GM18520 (cell line): Measurements from ENCODE around the gene CDKN3.
A peak's percentile ranks its signal among the peaks of the same experiment; 100 is the strongest.
"Not testable (repeated sequence)": the region's sequence is repeated elsewhere in the genome, so short reads cannot be mapped to it uniquely, and the experiment has no call there.

Experiments
- ATAC-seq: cut with Tn5 transposase; IDR thresholded peaks from one replicate; pipeline ENCODE4 v1.9.1; 2021; ENCODE audit not compliant: unreplicated experiment

The CDKN3 gene

DNA sequence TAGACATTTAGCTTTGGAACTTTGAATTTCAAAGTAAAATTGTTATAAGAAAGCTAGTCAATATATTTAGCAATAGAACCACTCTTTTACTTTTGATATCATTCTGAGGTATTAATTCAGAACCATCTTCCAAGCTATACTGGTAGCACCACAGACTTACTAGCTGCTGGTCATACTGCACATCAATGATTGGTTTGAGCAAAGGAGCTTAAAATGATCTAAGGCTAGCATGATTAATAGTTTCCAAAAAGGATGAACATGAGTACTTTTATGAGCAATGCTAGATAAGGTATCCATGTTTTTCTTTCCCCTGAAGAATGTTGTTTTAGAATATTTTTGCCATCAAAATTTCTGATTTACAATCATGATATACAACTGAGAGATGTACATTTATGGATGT is 27.2 kb downstream of the CDKN3 start:
- ATAC-seq: no peak

DNA sequence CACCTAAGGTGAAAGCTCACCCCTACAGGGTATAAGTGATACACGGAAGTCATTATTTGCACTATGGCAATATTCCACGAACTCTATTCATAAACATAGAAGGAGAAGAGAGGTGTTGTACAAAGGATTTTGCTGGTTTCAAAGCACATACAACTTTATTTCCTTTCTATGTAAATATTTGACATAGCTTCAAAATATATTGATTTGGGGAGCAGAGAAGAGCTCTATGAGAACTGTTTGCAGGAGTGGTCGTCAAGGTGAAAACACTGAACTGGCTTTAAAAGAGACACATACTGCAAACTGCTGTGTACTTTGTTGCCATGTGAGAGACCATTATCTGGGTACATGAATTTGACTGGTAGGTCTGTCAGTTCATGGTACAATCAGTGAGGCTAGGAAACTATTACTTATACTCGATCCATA is 27.7 kb downstream of the CDKN3 start:
- no peak for ATAC-seq

DNA sequence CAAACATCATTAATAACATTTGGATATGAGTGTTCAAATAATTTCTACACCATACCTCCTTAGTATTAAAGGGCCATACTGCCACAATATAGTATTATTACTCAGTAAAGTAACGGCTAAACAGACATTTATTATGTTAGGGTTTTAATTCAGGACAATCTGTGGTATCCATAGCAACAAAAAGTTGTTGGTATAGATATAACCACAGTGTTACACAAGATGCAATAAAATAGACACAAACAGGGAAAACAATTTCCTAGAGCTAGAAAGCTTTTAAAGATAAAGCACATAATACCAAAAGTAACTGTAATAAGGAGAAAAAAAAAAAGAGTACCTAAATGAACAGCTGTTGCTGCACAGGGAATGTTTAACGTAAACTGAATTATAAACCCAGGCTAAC is 28.3 kb downstream of the CDKN3 start:
- ATAC-seq: no peak

DNA sequence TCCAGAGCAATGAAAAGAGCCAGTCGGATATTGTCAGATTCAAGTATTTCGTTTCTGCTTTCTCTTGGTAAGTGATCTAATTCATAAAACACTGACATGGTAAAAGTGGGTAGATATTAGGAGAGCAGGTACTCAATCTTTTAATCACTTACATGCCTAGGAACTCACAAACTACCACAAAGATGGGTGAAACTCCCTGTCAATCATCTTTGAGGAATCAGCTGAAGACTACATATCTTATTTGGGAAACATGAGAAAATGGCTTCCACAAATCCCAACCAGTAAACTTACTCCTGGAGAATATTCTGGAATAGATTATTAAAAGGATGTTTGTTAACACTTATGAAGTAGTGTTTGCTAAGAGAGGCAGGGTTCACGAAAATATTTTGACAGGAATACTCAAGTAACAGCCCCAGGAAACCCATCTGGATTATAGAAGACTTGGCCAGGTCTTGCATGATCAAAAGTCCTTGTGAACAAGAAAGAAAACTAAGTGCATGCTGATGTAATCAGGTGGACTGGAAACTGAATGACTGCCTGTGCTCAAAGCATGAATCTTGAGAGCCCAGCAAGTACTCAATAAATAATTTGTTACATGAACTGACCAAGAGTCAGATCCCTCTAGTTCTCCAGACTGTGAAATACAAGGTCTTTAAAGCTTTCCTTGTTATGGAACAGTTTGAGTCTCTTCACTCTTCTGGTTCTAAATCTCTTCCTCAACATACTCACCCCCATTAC is 28.9 kb downstream of the CDKN3 start:
- no peak for ATAC-seq

DNA sequence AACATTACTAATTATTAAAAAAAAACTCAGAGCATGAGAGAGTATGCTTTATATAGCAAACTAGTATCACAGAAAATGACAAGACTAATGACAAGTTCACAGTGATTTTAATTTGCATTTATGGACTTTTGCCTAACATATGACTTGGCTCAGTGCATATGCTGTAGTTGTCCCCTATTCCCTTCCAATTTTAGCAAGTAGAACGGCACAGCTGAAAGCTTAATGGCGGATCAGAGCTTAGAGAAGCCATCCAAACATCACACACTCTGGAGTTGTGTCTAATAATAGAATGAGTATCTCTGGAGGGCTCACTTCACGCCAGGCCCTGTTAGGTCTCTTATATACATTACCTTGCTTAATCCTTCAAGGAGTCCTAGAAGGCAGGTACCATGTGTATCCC is 31.1 kb downstream of the CDKN3 start:
- ATAC-seq: no peak

DNA sequence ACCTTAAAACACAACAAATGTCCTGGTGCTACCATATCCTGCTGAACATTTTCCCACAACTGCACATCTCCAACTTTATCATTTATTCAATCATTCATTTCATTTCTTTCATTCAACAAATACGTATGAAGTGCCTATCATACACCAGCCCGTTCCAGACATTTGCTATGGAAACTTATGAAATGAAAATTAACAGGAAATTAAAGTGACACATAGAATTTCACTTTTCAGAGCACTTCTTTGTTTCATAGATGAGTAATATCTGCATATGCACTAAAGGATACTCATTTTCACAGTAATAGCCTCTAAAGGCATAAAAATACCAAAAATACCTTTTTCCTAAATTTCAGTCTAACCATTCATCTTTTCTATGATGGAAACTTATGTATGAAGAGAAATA is 31.7 kb downstream of the CDKN3 start:
- ATAC-seq: no peak

DNA sequence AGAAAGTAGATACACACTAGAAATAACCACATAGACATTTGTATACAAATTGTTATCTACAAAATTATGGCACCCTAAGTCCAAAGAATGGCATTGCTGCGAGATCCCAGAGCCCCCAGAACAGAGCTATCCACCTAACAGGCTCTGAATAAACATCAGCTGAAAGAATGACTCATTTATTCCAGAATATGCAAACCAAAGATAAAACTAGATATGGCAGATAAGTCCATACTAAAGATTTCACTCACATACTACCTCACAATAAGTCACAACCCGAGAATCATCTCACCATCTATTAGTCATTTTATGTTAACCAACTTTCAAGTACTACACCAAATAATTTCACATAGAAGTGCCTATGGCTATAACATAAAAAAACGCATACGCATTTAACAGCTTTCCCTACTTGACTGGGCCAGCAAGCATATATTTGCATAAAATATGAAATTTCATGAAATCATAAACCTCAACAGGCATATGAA is 38.7 kb downstream of the CDKN3 start:
- peak; percentile 43 for ATAC-seq

DNA sequence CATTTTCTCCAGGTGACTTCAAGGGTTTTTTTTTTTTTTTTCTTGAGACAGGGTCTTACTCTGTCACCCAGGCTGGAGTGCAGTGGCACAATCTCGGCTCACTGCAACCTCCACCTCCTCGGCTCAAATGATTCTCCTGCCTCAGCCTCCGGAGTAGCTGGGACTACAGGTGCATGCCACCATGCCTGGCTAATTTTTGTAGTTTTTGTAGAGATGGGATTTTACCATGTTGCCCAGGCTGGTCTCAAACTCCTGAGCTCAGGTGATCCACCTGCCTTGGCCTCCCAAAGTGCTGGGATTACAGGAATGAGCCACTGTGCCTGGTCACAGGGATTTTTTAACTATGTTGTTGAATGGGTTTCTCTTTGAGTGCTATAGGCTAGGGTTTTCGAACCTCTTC is 41.1 kb downstream of the CDKN3 start:
- ATAC-seq: not testable (repeated sequence)

DNA sequence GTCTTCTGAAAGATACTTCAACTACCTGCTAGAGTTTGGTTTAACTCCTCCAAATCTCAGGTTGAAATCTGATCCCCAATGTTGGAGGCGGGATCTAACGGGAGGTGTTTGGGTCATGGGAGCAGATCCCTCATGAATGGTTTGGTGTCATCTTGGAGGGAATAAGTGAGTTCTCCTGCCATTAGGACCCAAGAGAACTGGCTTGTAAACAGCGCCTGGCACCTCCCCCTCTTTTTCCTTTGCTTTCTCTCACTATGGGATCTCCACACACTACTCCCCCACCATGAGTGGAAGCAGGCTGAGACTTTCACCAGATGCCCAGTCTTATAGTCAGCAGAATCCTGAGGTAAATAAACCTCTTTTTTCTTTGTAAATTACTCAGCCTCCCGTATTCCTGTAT is 41.9 kb downstream of the CDKN3 start:
- no peak for ATAC-seq

DNA sequence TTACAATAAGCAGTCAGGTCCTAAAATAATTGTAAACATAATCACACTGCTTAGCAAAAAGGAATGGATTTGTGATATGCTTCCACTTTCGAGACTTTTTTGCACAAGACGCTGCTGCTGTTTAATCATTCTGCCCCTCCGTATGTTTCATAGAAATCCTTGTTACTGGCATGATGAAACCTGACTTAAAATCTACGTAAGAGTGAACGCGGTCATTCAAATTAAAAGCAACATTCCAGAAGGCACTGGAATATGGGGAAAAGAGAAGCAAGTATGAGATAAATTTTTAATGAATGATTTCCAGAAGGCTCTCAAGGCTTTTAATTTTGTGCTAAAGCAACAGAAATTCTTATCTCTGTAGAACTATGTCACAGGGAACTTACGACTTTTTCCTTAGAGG is 43.2 kb downstream of the CDKN3 start:
- no peak for ATAC-seq

DNA sequence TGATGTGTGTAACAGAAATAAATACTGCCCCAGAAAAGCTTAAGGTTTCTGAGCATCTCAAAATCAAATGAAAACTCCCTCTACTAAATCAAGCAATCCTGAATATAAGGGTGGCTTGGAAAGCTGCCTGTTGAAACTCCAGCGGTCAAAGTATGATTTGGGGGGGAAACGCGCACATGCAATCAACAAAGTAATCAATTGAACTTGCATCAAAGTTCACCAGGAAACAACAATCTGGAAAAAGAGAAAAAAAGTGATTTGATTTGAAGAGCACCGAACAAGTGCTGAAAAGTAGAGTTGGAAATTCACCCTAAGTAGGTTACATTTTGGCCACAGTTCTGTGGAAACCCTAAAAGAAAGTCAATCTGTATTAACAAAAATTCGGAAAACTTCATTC is 43.7 kb downstream of the CDKN3 start:
- ATAC-seq: no peak

DNA sequence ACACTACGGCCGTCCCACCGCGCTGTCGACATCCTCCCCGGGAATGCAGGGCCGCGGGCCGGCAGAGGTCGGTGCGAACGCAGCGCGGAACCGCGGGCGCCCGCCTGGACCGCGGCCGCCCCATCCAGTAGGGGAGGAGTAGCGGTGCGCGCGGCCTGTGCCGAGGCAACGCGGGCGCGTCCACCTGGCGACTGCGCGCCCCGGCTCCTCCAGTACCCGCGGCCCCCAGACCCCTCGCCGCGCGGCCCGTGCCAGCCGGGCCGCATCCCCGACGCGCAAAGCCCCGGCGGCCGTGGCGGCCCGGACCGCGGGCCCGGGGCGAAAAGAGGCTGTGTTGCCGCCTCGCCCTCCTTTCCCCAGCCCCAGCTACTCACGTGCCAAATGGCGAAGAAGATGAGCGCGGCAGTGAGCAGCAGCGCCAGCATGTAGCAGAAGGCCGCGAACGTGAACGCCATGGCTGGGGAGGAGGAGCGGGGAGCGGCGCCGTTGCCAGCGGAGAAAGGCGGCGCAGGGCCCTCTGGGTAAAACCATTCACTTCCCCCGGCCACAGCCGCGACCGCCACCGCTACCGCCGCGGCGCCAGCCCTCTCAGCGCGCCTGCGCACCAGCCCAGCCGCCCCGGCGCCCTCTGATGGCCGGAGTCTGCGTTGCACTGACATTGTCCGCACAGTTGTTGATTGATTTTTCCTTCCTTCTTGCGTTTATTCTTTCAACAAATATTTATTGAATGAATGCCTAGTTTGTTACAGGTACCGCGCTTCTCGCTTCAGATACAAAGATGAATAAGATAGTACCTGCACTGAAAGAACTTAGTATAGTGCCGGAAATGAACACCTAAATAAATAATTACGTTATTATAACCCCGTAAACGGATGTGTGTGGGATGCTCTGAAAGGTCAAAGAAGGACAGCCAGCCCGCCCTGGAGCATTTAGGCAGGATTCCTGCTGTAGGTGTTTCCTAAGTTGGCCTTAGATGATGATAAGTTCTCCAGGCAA is 44.4 kb downstream of the CDKN3 start, which contains the start of gene CNIH1:
TSS of gene CNIH1 (minus strand) at position 502 of the 996 bp plus-strand sequence. CDS start at position 455, 47 bp downstream.
- peak; percentile 83 for ATAC-seq

DNA sequence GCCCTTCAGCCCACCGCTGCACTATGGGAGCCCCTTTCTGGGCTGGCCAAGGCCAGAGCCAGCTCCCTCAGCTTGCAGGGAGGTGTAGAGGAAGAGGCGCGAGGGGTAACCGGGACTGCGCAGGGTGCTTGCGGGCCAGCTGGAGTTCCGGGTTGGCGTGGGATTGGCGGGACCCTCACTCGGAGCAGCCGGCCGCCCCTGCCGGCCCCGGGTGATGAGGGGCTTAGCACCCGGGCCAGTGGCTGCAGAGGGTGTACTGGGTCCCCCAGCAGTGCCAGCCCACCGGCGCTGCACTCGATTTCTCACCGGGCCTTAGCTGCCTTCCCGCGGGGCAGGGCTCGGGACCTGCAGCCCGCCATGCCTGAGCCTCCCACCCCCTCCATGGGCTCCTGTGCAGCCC is 46.2 kb downstream of the CDKN3 start:
- ATAC-seq: not testable (repeated sequence)

DNA sequence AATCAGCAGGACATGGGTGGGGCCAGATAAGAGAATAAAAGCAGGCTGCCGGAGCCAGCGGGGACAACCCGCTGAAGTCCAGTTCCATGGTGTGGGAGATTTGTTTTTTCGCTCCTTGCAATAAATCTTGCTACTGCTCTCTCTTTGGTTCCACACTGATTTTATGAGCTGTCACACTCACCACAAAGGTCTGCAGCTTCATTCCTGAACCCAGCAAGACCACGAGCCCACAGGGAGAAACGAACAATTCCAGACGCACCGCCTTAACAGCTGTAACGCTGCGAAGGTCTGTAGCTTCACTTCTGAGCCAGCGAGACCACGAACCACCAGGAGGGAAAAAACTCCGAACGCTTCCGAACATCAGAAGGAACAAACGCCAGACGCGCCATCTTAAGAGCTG is 47.2 kb downstream of the CDKN3 start:
- no peak for ATAC-seq

DNA sequence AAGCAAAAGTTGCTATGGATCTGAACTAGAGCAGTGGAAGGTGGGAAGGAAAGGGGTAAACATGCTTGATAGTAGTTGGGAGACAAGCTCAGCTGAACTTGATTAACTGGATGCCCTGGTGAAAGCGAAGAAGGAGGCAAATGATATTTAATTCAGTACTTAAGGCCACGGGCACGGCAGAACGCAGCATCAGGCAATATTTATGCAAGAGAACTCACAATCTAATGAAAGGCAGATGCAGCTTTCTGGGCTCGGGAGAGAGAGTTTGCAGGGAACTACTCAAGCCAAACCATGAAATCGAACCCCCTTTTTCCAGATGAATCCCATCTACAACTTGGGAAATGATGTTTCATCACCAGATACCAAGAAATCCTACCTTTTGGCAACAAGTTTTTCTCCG is 47.9 kb downstream of the CDKN3 start:
- no peak for ATAC-seq

DNA sequence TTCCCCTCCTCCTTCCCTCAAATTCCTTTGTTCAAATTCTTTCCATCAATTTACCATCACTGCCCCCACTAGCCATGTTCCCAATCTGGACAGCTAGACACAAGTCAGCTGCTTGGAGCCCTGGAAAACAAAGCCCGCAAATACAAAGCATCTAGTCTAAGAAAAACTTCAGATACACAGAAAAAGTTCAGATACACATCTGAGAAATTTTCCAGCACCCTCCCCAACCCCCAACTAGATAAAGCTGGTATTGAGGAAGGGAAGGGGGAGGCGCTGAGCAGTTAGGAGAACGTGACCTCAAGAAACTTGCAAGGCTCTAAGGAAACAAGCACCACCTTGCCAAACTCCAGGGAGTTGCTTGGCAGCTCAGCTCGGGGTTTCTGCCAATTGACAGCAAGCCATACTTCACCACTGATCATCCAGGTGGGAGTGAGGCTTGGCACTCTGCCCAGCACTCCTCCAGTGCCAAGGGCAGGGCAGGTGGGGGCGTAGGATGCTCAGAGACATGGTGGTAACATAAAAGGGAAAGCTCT is 49.4 kb downstream of the CDKN3 start:
- no peak for ATAC-seq

DNA sequence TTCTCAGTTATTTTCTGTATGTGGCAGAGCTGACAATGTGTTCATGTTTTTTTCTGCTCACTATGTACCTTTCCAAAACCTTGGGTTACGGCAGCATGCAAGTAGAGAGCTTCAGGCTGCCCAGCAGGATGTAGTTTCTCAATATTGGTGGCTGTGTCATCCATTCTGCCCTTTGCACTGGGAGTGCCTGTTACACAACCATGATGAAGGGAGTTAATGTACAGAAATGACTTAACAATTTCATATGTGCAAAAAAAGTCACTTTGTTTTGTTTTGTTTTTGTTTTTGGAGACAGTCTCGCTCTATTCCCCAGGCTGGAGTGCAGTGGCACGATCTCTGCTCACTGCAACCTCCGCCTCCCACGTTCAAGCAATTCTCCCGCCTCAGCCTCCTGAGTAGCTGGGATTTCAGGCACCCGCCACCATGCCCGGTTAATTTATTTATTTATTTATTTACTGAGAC is 50.5 kb downstream of the CDKN3 start:
- ATAC-seq: no peak

DNA sequence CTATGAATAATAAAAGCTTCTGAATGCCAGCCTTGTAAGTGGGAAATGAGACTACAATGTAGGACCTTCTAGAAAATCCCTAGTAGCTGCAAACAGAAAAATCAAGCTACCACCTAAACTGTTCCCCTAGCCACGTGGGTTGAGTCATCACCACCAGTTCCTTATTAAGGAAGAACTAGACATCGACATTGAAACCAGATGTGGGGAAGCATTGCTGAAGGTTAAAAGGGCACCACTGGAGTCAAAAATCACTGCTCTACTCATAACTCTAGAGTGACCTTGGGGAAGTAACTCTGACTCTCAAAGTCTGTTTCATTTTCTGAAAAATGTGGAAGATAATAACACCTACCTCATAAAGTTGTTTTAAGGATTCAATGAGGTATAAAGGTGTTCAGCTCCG is 53.7 kb downstream of the CDKN3 start:
- peak; percentile 74 for ATAC-seq

DNA sequence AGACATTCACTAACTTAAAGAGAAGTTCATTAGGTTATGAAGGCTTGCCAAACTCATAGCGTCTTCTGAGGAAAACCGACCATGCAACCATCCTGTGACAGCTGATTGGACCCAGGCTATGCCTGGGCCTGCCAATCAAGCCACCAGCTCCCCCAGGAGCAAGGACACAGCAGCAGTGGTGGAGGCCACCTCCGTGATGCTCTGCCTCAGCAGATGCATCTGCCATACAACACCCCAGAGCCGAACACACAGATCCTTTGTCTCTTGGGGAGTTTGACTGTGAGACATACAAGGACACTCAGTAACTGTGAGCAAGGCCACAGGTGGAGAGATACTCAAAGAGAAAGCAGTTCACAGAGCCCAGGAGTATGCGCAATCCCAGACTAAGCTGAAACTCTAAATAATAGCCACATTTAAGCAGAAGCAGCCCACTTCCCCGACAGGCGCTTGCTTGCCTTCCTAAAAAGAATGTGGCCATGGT is 54.4 kb downstream of the CDKN3 start:
- ATAC-seq: no peak

DNA sequence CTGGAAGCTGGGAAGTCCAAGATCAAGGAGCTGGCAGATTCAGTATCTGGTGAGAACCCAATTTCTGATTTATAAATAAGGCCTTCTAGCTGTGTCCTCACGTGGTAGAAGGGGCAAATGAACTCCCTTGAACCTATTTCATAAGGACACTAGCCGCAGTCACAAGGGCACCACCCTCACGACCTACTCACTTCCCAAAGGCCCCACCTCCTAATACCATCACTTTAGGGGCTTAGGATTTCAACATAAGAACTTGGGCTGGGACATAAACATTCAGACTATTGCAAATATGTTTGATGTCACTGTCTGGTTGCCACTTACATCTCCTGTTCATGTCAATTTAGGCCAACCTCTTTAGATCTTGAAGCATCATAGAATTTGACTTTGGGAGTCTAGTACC is 55.2 kb downstream of the CDKN3 start:
- no peak for ATAC-seq

DNA sequence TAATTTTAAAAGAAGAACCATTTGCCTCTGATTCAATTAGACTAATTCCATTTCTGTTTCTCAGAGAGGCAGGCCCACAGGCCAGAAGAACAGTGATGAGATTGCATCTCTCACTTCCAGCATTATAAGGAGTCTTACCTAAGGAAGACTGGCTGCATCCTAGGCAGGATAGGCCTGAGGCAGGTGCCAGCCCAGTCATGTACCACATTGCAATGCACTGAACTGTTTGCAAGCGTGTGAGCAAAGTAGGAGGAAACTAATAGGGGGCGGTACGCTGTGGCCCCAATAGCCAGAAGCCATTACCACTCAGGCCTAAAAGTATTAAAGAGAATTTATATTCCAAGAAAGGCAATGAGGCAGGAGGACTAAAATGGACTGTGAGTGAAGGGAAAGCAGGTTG is 56.4 kb downstream of the CDKN3 start:
- no peak for ATAC-seq
